Left cardiac atrium (tissue), 4 donors: ENCODE measurements around the gene TMEM201. TPM values are rescaled to one million over a fixed set of nuclear protein-coding genes. Genes with fewer than 3 reads are reported as not detected.

Source experiments
- ATAC-seq, 2 donors: fragments of 200-7000 bp; cut with Tn5 transposase; one replicate each; pipeline ENCODE4 v1.9.1; 2020; ENCODE audit warnings: mild to moderate bottlenecking in 2 of 2, moderate library complexity in 2 of 2
- DNase-seq: peaks from one replicate; pipeline ENCODE4 v3.0.0-alpha.2; 2020
- intact Hi-C, 2 donors: fragments of 100-400 bp; cut with DNase I; formaldehyde crosslinking; loops; one replicate each; pipeline versions ENCODE4 v1.14.1 to v1.15.1; 2022 to 2023
- total RNA-seq, 2 donors: library from RNA; stranded (reverse); fragmentation: NEBNext Ultra II Directional; extraction: Animal tissue kit (Norgen Biotek cat#: 25700); gene quantifications; one replicate each; pipeline ENCODE4 v1.2.1, GENCODE V29; 2021
- donor health status: DM: no; HTN: yes; CAD: no.
- donor health status: DM: no; HTN: yes; CAD: no; lungs with severe emphysema.
- donor health status: DM: yes; HTN: yes; CAD: no.
- donor health status: Dilated cardiomyopathy.

Gene TMEM201
- total RNA-seq, 2 donors from 2014 or later = 18.5 to 21.2 TPM

GRCh38 chr1:9596415-9597123, 7.9 kb downstream of the TMEM201 start:
- intact Hi-C loops = no loop called here
- ATAC-seq (peak; percentile 3 to 19), DNase-seq (no peak)

- DNase-seq (no peak), ATAC-seq (no peak)
- intact Hi-C loops = no loop called here
Observed at GRCh38 chr1:9597361-9598315, 8.9 kb downstream of the TMEM201 start.

- no peak for ATAC-seq
- intact Hi-C loops = no loop called here
- no peak for DNase-seq
Observed at GRCh38 chr1:9598316-9598700, 9.6 kb downstream of the TMEM201 start.

- no peak for DNase-seq
- intact Hi-C loops = no loop called here
- ATAC-seq = no peak
Observed at GRCh38 chr1:9599741-9600140, 11.0 kb downstream of the TMEM201 start.

GRCh38 chr1:9600861-9601834, 12.4 kb downstream of the TMEM201 start:
- intact Hi-C loops = no loop called here
- ATAC-seq = no peak
- no peak for DNase-seq

GRCh38 chr1:9601942-9602793, 13.5 kb downstream of the TMEM201 start:
- intact Hi-C loops = no loop called here
- DNase-seq = no peak
- ATAC-seq = no peak

GRCh38 chr1:9602794-9603167, 14.1 kb downstream of the TMEM201 start:
- intact Hi-C loops = no loop called here
- DNase-seq (no peak), ATAC-seq (no peak)

- no peak for DNase-seq
- ATAC-seq = no peak
- intact Hi-C loops = no loop called here
Observed at GRCh38 chr1:9603307-9603706, 14.6 kb downstream of the TMEM201 start.

GRCh38 chr1:9603766-9604753, 15.3 kb downstream of the TMEM201 start:
- ATAC-seq (no peak), DNase-seq (no peak)
- intact Hi-C loops = no loop called here

- intact Hi-C loops = no loop called here
- DNase-seq = no peak
- no peak for ATAC-seq
Observed at GRCh38 chr1:9604836-9605235, 16.1 kb downstream of the TMEM201 start.

GRCh38 chr1:9605946-9606455, 17.3 kb downstream of the TMEM201 start:
- intact Hi-C loops = no loop called here
- DNase-seq = no peak
- no peak for ATAC-seq

- no peak for ATAC-seq
- peak; percentile 45 for DNase-seq
- intact Hi-C loops = no loop called here
Observed at GRCh38 chr1:9606458-9606857, 17.7 kb downstream of the TMEM201 start.

- intact Hi-C loops = no loop called here
- DNase-seq (peak; percentile 37), ATAC-seq (peak; percentile 68 to 73)
Observed at GRCh38 chr1:9606948-9607347, 18.2 kb downstream of the TMEM201 start.

- DNase-seq (no peak), ATAC-seq (no peak)
- intact Hi-C loops = no loop called here
Observed at GRCh38 chr1:9607352-9607751, 18.6 kb downstream of the TMEM201 start.

GRCh38 chr1:9609998-9610397, 21.3 kb downstream of the TMEM201 start:
- ATAC-seq = no peak
- no peak for DNase-seq
- intact Hi-C loops = no loop called here

- no peak for ATAC-seq
- intact Hi-C loops = no loop called here
- DNase-seq = no peak
Observed at GRCh38 chr1:9610548-9610947, 21.8 kb downstream of the TMEM201 start.

GRCh38 chr1:9611716-9612115, 23.0 kb downstream of the TMEM201 start:
- DNase-seq = no peak
- intact Hi-C loops = no loop called here
- ATAC-seq = no peak
